HG02623 (cell line): ENCODE measurements around the gene SLC16A2.
A peak's percentile ranks its signal among the peaks of the same experiment; 100 is the strongest.
"Not testable (repeated sequence)": the region's sequence is repeated elsewhere in the genome, so short reads cannot be mapped to it uniquely, and the experiment has no call there.

Experiments used
- ATAC-seq: cut with Tn5 transposase; IDR thresholded peaks from one replicate; pipeline ENCODE4 v1.9.1; 2021; ENCODE audit warnings: moderate library complexity; ENCODE audit not compliant: unreplicated experiment

The SLC16A2 gene

DNA sequence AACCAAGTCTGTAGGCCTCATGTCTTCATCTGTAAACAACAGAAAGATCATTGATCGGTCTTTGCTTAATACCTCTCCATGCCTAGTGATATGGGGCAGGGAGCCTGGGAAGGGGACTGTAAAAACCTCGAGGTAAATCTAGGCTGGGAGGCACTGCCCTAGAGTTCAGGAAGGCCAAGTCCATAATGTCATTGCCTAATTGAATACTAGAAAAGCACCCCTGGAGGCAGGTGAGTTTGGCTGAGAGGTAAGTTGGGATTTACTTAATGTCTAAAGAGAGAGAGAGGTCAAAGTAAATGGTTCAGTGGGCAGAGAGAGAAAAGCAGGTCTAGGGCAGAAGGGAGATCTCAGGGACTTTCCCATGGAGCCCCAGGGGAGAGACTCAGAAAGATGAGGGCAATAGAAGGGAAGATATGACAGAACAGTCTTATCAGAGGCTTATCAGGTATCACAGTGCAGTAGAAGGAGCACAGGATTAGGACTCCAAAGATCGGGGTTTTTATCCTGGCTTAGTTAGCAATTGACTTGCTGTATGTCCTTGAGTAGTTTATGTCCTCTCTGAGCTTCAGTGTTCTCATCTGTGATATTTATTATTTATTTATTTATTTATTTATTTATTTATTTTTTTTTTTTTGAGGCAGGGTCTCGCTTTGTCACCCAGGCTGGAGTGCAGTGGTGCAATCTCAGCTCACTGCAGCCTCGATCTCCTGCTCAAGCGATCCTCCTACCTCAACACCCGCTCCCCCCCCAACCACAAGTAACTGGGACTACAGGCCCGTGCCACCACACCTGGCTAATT, 85.2 kb downstream of the SLC16A2 start:
- peak; percentile 93 for ATAC-seq

GRCh38 chrX:74507191-74507590, 85.9 kb downstream of the SLC16A2 start:
- ATAC-seq: no peak

GRCh38 chrX:74509989-74510388, 88.7 kb downstream of the SLC16A2 start:
- no peak for ATAC-seq

- no peak for ATAC-seq
These were observed 89.1 kb downstream of the SLC16A2 start for GRCh38 chrX:74510401-74510800.

DNA sequence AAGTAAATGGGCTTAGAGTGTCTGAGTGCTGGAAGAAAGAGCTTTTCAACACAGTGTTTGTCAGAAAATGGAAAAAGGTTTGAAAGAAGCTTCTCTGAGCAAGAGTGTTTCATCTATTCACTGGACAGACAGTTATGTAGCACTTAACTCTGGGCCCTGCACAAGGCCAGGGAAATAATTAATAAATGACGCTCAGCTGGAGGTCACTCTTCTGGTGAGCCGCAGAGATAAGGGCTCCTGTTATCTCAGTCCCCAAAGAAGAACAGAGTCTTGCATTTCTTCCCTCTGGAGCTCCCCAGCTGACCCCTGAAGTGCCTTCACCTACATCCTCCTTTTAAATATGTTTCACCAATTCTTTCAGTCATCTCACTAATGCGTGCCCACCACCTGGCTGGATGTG, 90.4 kb downstream of the SLC16A2 start:
- ATAC-seq: no peak

GRCh38 chrX:74514384-74514783, 93.1 kb downstream of the SLC16A2 start:
- no peak for ATAC-seq

DNA sequence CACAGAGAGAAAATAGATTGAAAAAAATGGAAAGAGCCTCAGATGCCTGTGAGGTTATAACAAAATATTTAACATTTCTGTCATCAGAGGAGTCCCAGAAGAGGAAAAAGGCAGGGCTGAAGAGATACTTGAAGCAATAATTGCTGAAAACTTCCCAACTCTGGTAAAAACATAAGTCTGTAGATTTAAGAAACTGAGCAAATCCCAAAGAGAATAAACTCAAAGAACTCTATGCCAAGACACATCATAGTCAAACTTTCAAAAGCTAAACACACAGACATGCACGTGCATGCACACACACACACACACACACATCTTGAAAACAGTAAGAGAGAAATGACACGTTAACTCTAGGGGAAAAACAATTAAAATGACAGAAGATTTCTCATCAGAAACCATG, 94.1 kb downstream of the SLC16A2 start:
- ATAC-seq: no peak

DNA sequence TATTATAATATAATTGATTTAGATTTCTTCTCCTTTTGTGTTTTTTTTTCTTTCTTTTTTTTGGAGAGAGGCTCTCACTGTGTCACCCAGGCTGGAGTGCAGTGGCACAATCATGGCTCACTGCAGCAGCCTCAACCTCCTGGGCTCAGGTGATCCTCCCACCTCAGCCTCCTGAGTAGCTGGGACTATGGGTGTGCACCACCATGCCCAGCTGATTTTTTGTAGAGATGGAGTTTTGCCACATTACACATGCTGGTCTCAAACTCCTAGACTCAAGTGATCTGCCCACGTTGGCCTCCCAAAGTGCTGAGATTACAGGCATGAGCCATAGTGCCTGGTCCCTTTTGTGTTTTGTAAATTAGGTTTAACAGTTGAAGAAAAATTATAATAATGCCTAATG, 94.7 kb downstream of the SLC16A2 start:
- ATAC-seq: not testable (repeated sequence)

- no peak for ATAC-seq
These were observed 98.6 kb downstream of the SLC16A2 start for GRCh38 chrX:74519870-74520269.

DNA sequence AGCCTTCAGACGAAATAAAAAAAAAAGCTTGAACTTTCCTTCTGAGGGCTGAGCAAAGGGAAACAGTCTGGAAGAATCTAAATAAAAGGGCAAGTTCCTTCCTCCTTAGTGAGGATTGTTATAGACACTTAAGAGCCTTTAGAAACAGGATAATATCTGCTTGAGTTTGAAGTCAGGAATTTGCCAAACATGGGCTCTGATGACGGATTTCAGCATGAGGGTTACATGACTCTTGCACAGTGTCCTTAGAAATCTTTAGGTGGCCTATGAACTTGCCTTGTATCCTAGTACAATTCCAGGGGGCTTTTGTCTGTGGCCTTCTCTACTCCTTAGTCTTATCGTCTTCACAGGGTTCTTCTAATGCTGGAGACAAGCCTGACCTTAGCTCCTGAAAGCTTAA, 99.0 kb downstream of the SLC16A2 start:
- ATAC-seq: no peak

DNA sequence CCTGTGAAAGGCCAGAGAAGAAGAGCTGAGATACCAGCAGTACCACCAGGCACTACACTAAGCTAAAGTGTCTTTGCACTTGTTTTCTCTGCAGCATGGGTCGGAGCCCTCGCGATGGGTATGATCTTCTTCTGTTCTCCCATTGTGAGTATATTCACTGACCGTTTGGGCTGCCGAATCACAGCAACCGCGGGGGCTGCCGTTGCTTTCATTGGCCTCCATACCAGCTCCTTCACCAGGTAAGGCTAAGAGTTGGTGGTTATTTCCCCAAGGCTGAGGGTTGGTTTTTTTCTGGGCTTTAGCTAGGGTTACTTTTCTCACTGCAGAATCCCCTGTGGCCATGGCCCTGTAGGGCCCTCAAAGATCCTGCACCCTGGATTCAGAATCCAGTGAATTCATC, 99.6 kb downstream of the SLC16A2 start:
- ATAC-seq: no peak

DNA sequence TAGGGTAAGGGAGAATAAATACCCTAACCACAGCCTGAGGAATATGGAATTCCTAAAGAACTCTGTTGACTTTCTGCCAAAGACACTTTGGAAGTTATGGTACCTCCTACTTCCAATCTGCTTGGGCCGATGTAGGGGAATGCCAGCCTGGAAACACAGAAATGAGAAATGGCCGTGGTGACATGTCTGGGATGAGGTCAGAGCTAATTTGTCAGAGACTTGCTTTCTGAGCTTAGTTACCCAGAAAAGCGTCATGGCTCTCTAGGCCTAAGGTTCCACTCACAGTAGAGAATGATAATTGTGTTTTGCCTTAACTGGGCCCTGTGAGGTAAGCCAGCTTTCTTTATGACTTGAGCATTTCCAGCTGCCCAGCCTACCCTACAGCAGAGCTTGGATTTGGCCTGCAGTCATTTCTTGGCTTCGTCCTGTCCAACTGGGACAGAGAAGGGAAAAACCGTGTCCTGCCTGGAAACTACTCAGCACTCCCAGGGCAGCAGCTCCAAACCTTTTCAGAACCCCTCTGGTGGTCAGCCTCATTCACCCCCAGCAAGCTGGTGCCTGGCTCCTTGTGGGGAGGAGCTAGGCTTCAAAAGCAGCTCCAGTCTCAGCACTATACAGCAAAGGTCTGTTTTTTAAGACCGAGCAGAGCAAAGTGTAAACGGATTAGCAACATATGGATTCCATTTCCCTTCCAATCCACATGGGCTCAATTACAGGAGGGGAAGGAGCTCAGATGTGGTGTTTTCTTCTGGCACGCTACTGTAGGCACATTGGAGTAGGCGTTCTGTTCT, 100.9 kb downstream of the SLC16A2 start:
- ATAC-seq: no peak

DNA sequence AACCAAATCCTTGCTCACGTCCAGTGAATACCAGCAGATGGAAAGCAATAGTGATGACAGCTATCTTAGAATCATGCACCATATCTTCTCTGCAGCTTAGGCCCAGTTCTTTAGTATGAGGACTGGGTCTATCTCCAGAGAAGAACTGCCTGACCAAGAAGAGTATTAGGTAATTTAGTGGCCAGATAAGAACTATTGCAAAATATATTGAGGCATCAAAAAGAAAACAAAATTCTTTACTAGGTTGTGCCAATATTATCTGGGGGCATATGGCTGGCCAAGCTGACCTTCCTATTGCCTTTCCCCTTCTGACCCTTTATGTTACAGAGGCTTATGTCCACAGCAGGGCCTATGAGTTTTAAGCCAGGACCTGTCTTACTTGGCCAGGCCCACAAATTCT, 101.9 kb downstream of the SLC16A2 start:
- ATAC-seq: no peak

DNA sequence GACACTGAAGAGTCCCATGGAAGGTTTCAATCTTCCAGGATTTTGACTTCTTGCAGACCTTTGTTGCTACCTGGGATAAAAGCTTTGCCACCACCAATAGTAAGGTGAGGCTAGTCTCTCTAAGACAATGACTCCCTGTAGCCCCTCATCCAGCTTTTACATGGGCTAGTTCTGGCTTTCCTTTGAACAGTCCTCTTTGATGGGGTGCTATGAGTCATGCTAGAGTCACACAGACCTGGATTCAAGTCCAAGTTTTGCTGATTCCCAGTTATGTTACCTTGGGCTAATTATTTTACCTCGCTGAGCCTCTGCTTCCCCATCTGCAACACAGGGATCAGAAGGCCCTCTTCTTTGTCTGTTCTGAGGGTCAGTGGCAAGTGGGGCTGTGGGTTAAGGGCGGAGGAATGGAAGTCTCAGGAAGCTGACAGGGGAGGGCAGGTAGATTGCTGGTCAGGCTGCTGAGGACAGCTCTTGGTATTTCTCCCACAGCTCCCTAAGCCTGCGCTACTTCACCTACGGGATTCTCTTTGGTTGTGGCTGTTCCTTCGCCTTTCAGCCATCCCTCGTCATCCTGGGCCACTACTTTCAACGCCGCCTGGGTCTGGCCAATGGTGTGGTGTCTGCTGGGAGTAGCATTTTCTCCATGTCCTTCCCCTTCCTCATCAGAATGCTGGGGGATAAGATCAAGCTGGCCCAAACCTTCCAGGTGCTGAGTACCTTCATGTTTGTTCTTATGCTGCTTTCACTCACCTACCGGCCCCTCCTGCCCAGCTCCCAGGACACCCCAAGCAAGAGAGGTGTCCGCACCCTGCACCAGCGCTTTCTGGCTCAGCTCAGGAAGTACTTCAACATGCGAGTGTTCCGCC, 102.8 kb downstream of the SLC16A2 start:
- ATAC-seq: no peak

- no peak for ATAC-seq
These were observed 103.8 kb downstream of the SLC16A2 start for GRCh38 chrX:74525116-74525515.

- no peak for ATAC-seq
These were observed 105.5 kb downstream of the SLC16A2 start for GRCh38 chrX:74526764-74527163.

DNA sequence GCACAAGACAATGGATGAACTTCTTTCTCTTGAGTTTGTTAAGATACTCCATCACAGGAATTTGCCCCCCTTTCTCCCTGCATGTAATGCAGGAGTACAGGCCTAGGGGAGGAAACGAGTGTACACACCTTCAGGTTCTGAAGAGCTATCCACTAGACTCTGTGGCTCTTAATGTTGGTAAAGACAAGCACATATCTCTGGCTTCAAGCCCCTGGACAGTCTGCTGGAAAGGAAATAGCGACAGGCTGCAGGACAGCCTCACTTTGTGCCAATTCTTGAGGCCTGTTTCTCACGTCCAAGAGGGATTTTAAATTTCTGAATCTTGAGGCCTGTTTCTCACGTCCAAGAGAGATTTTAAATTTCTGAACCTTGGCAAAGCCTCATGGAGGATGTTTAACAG, 106.1 kb downstream of the SLC16A2 start:
- ATAC-seq: no peak

DNA sequence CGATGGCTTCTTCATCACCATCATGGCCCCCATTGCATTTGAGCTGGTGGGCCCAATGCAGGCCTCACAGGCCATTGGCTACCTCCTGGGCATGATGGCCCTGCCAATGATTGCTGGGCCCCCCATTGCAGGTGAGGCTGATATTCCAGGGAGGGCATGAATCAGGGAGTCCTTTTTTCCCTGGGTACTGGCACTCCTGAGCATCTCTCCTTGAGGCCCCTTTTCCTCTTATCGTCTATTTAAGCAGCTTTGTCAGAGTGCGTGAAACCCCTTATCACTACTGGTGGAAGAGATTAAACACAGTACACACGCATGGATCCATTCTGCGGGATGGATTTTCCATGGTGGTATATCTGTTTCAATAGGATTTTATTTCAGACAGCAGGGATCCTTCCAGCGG, 108.0 kb downstream of the SLC16A2 start:
- no peak for ATAC-seq

- ATAC-seq: no peak
These were observed 109.8 kb downstream of the SLC16A2 start for GRCh38 chrX:74531081-74531480.

- peak; percentile 44 for ATAC-seq
These were observed 113.3 kb downstream of the SLC16A2 start for GRCh38 chrX:74534569-74535038.

- ATAC-seq: no peak
These were observed 113.8 kb downstream of the SLC16A2 start for GRCh38 chrX:74535086-74535407.
